Vagina (tissue), 2 donors: ENCODE results near the gene TAC4.

Experiments
- POLR2A ChIP-seq, 2 donors: fragments of 450-650 bp; IDR thresholded peaks; one replicate each; pipeline ENCODE4 v1.6.1; 2017; ENCODE audit warnings: antibody characterized with exemption in 2 of 2, mild to moderate bottlenecking in 2 of 2, moderate library complexity in 2 of 2
- TF ChIP-seq, protein P1 (sequence below), 3 experiments: fragments of 450-650 bp in 2 of 3; fragments of 200-600 bp in 1 of 3; sonication (generic) in 1 of 3; IDR thresholded peaks; one replicate each; pipeline ENCODE4 v1.5.1; 2017 to 2019; ENCODE audit warnings: antibody characterized with exemption in 3 of 3, mild to moderate bottlenecking in 2 of 3, moderate library complexity in 2 of 3

DNA sequence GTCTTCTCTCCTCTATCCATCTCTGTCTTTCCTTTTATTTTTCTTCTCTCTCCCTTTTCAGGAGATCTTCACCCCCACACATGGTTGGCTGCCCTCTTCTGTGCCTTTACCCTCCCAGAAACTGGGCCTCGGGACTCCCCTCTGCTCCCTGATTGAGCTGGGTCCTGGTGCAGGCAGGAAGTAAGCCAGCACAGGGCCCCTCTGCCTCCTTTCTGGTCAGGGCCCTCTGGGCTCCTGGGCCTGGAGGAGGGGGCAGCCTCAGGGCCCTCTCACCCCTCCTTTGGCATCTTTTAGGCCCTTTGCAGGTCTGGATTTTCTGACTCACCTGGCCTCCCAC lies 21.1 kb upstream of the TAC4 start:
- TF ChIP-seq, protein P1, sequence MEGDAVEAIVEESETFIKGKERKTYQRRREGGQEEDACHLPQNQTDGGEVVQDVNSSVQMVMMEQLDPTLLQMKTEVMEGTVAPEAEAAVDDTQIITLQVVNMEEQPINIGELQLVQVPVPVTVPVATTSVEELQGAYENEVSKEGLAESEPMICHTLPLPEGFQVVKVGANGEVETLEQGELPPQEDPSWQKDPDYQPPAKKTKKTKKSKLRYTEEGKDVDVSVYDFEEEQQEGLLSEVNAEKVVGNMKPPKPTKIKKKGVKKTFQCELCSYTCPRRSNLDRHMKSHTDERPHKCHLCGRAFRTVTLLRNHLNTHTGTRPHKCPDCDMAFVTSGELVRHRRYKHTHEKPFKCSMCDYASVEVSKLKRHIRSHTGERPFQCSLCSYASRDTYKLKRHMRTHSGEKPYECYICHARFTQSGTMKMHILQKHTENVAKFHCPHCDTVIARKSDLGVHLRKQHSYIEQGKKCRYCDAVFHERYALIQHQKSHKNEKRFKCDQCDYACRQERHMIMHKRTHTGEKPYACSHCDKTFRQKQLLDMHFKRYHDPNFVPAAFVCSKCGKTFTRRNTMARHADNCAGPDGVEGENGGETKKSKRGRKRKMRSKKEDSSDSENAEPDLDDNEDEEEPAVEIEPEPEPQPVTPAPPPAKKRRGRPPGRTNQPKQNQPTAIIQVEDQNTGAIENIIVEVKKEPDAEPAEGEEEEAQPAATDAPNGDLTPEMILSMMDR (IDR thresholded peaks at IDR 0.05), result no peak
- TF ChIP-seq POLR2A (IDR thresholded peaks at IDR 0.05), result no peak
